WTC11 (cell line): ENCODE results near the gene CACNA1A. TPM values are rescaled to one million over a fixed set of nuclear protein-coding genes. Genes with fewer than 3 reads are reported as not detected.

Experiments
- ATAC-seq: fragments of 200-7000 bp; cut with Tn5 transposase; 2 replicates; pipeline ENCODE4 v1.10.0; 2021; ENCODE audit warnings: mild to moderate bottlenecking, moderate library complexity
- CTCF ChIA-PET: fragments of 300-600 bp; sonication (Branson Sonifier 250); formaldehyde crosslinking; loops from one replicate; lab custom pipeline; 2021; ENCODE audit warnings: antibody characterized with exemption; lab: Charles Lee
- POLR2A ChIA-PET: fragments of 350-600 bp; sonication (Branson Sonifier 250); formaldehyde crosslinking; loops from one replicate; lab custom pipeline; 2021; ENCODE audit warnings: antibody characterized with exemption; lab: Charles Lee
- DNase-seq: peaks from one replicate; pipeline ENCODE4 v3.0.0; 2021; ENCODE audit warnings: low spot score
- H3K27ac Mint-ChIP-seq: 2 replicates; pipeline ENCODE4 v1.8.0; 2021; ENCODE audit warnings: mixed read lengths
- H3K27me3 Mint-ChIP-seq: 2 replicates; pipeline ENCODE4 v1.8.0; 2021; ENCODE audit warnings: low read depth, mild to moderate bottlenecking, moderate library complexity, mixed read lengths
- H3K36me3 Mint-ChIP-seq: 2 replicates; pipeline ENCODE4 v1.8.0; 2021; ENCODE audit warnings: mixed read lengths
- H3K4me1 Mint-ChIP-seq: 2 replicates; pipeline ENCODE4 v1.8.0; 2022; ENCODE audit warnings: mixed read lengths
- H3K4me3 Mint-ChIP-seq: 2 replicates; pipeline ENCODE4 v1.8.0; 2021; ENCODE audit warnings: mild to moderate bottlenecking, moderate library complexity, mixed read lengths
- H3K9me3 Mint-ChIP-seq: 2 replicates; pipeline ENCODE4 v1.8.0; 2021; ENCODE audit warnings: mixed read lengths
- CDX4 ChIP-seq: fragments of 250-450 bp; sonication (Bioruptor Pico); IDR thresholded peaks from 2 replicates; pipeline ENCODE4 v1.9.0; 2021; ENCODE audit warnings: moderate library complexity, mild to moderate bottlenecking, inconsistent platforms, borderline replicate concordance
- CTCF ChIP-seq: fragments of 200-600 bp; IDR thresholded peaks from 2 replicates; pipeline ENCODE4 v1.8.0; 2022; ENCODE audit warnings: antibody characterized with exemption
- ELF4 ChIP-seq: sonication (generic); formaldehyde crosslinking; IDR thresholded peaks from 2 replicates; pipeline ENCODE4 v1.8.1; 2022; ENCODE audit warnings: low read depth, mild to moderate bottlenecking, moderate library complexity, missing genetic modification reagents
- FOXK1 ChIP-seq: sonication (generic); formaldehyde crosslinking; IDR thresholded peaks from 2 replicates; pipeline ENCODE4 v1.8.0; 2022; ENCODE audit warnings: mild to moderate bottlenecking, moderate library complexity, missing genetic modification reagents
- GTF2I ChIP-seq: fragments of 250-450 bp; sonication (Bioruptor Pico); conservative IDR thresholded peaks from 2 replicates; pipeline ENCODE4 v1.4.0; 2021; ENCODE audit warnings: mild to moderate bottlenecking
- HMGXB4 ChIP-seq: sonication (generic); formaldehyde crosslinking; IDR thresholded peaks from 2 replicates; pipeline ENCODE4 v1.8.1; 2023; ENCODE audit warnings: mild to moderate bottlenecking, moderate library complexity, missing genetic modification reagents
- NR1H2 ChIP-seq: sonication (generic); formaldehyde crosslinking; IDR thresholded peaks from 2 replicates; pipeline ENCODE4 v1.9.0; 2021; ENCODE audit warnings: mild to moderate bottlenecking, moderate library complexity, missing genetic modification reagents
- OVOL2 ChIP-seq: fragments of 250-450 bp; sonication (Bioruptor Pico); IDR thresholded peaks from 2 replicates; pipeline ENCODE4 v1.9.0; 2021; ENCODE audit warnings: mild to moderate bottlenecking, borderline replicate concordance
- PREB ChIP-seq: sonication (generic); formaldehyde crosslinking; IDR thresholded peaks from 2 replicates; pipeline ENCODE4 v1.8.1; 2022; ENCODE audit warnings: mild to moderate bottlenecking, missing genetic modification reagents, moderate library complexity, borderline replicate concordance
- ZNF281 ChIP-seq: sonication (generic); formaldehyde crosslinking; IDR thresholded peaks from 2 replicates; pipeline ENCODE4 v1.8.0; 2023; ENCODE audit warnings: mild to moderate bottlenecking, missing genetic modification reagents
- total RNA-seq: library from RNA; stranded (reverse); gene quantifications from 3 replicates; pipeline ENCODE4 v1.2.3, GENCODE V29; 2021

CACNA1A gene
- total RNA-seq, 1 experiment from 2014 or later = 28.9 TPM

- DNase-seq (peak; percentile 82), ATAC-seq (peak; percentile 97)
- peaks cover 4% of the 10 kb centered on the region for H3K36me3 Mint-ChIP-seq
- H3K4me1 Mint-ChIP-seq = peaks cover 4% of the 10 kb centered on the region; the same call in 1 of the 2 replicates
- no peaks in the 10 kb centered on the region for H3K27me3 Mint-ChIP-seq
- H3K9me3 Mint-ChIP-seq = peaks cover 4% of the 10 kb centered on the region; the same call in 1 of the 2 replicates
- CTCF ChIA-PET = interaction anchor here (0.8 to 2.6 kb wide), 9 partner anchors 11 to 235 kb away, joined by 3 to 8 read pairs (median 3); partner anchors contain the start of gene CACNA1A
- POLR2A ChIA-PET = no interaction called here
- no peak overlapping the region for H3K4me3 Mint-ChIP-seq
- TF ChIP-seq OVOL2 (CRISPR knock-in tag) = no peak
- TF ChIP-seq CDX4 (CRISPR knock-in tag) = no peak
- TF ChIP-seq ELF4 = no peak
- no peak for TF ChIP-seq ZNF281 (CRISPR knock-in tag)
- TF ChIP-seq GTF2I (CRISPR knock-in tag) = no peak
- no peak for TF ChIP-seq PREB (CRISPR knock-in tag)
- peak; percentile 67 for TF ChIP-seq CTCF
- H3K27ac Mint-ChIP-seq = no peak overlapping the region
These were observed 75.3 kb downstream of the CACNA1A start for GRCh38 chr19:13430790-13431582.

- ChIA-PET CTCF (interaction anchor here (0.6 to 2.6 kb wide), 9 partner anchors 14 to 431 kb away, joined by 3 to 8 read pairs (median 4); partner anchors contain the start of gene CACNA1A), POLR2A (interaction anchor here (0.6 kb wide), 1 partner anchor 13 kb away, joined by 3 read pairs; no protein-coding TSS in a partner anchor)
- peaks cover 11% of the 10 kb centered on the region for H3K9me3 Mint-ChIP-seq
- no peaks in the 10 kb centered on the region for H3K27me3 Mint-ChIP-seq
- no peak overlapping the region for H3K27ac Mint-ChIP-seq
- ATAC-seq (no peak), DNase-seq (no peak)
- no peak for TF ChIP-seq FOXK1 (CRISPR knock-in tag)
- no peak for TF ChIP-seq HMGXB4 (CRISPR knock-in tag)
- no peak overlapping the region for H3K4me3 Mint-ChIP-seq
- H3K4me1 Mint-ChIP-seq = peaks cover 4% of the 10 kb centered on the region; the same call in 1 of the 2 replicates
- H3K36me3 Mint-ChIP-seq = peaks cover 9% of the 10 kb centered on the region
These were observed 76.7 kb downstream of the CACNA1A start for GRCh38 chr19:13429563-13429962.

- no peak for TF ChIP-seq NR1H2
- peak; percentile 45 for TF ChIP-seq CTCF
- Mint-ChIP-seq H3K4me1 (peaks cover 4% of the 10 kb centered on the region; the same call in 1 of the 2 replicates), H3K9me3 (peaks cover 18% of the 10 kb centered on the region), H3K27me3 (no peaks in the 10 kb centered on the region), H3K27ac (no peak overlapping the region), H3K36me3 (peaks cover 17% of the 10 kb centered on the region), H3K4me3 (no peak overlapping the region)
- ChIA-PET CTCF (interaction anchor here (1.0 to 2.6 kb wide), 2 partner anchors 147 kb away, joined by 6 to 8 read pairs; no protein-coding TSS in a partner anchor), POLR2A (no interaction called here)
- ATAC-seq = peak; percentile 37; the same call in 1 of the 2 replicates
- peak; percentile 28 for DNase-seq
These were observed 77.9 kb downstream of the CACNA1A start for GRCh38 chr19:13428352-13428751.
